HepG2 (cell line): ENCODE measurements around the gene TEX51.

ENCODE experiments used
- BHLHE40 ChIP-seq: IDR thresholded peaks from 2 replicates; pipeline ENCODE4 v1.6.1; 2011; ENCODE audit warnings: low read length, improper control_type of control experiment
- HNRNPK ChIP-seq: fragments of 200-400 bp; formaldehyde crosslinking; IDR thresholded peaks from 2 replicates; pipeline ENCODE4 v1.6.1; 2018; ENCODE audit warnings: low read length, low read depth, moderate library complexity, mild to moderate bottlenecking; ENCODE audit not compliant: poor library complexity, severe bottlenecking
- JUN ChIP-seq: sonication (generic); formaldehyde crosslinking; IDR thresholded peaks from 2 replicates; pipeline ENCODE4 v1.4.0; 2020; ENCODE audit warnings: mild to moderate bottlenecking, missing genetic modification reagents
- KDM1A ChIP-seq: IDR thresholded peaks from 2 replicates; pipeline ENCODE4 v1.6.1; 2016; ENCODE audit warnings: missing compliant biosample characterization
- NFE2L2 ChIP-seq: fragments of 150-350 bp; IDR thresholded peaks from 2 replicates; pipeline ENCODE4 v1.6.1; 2014; ENCODE audit warnings: low read length
- POLR2A ChIP-seq, 2 experiments: IDR thresholded peaks; 2 replicates each; pipeline ENCODE4 v1.6.1; 2011; ENCODE audit warnings: low read depth in 2 of 2, low read length in 2 of 2, mild to moderate bottlenecking in 1 of 2, moderate library complexity in 1 of 2; ENCODE audit not compliant: insufficient read depth in 1 of 2
- RELA ChIP-seq: sonication (generic); formaldehyde crosslinking; IDR thresholded peaks from 2 replicates; pipeline ENCODE4 v1.4.0; 2020; ENCODE audit warnings: missing genetic modification reagents
- TAF1 ChIP-seq: sonication (generic); formaldehyde crosslinking; IDR thresholded peaks from 2 replicates; pipeline ENCODE4 v1.4.0; 2020; ENCODE audit warnings: missing genetic modification reagents
- U2AF1 ChIP-seq: fragments of 200-400 bp; formaldehyde crosslinking; optimal IDR thresholded peaks from 2 replicates; pipeline ENCODE3; 2017; ENCODE audit warnings: mild to moderate bottlenecking, low read depth, low read length
- ZKSCAN1 ChIP-seq: fragments of 150-350 bp; IDR thresholded peaks from 2 replicates; pipeline ENCODE4 v1.6.1; 2014; ENCODE audit warnings: low read length
- ZMYM3 ChIP-seq: sonication (generic); formaldehyde crosslinking; IDR thresholded peaks from 2 replicates; pipeline ENCODE4 v1.5.1; 2020; ENCODE audit warnings: mild to moderate bottlenecking, missing genetic modification reagents
- ZNF263 ChIP-seq: sonication (generic); formaldehyde crosslinking; IDR thresholded peaks from 2 replicates; pipeline ENCODE4 v1.4.0; 2020; ENCODE audit warnings: missing genetic modification reagents
- ZNF501 ChIP-seq: sonication (generic); formaldehyde crosslinking; IDR thresholded peaks from 2 replicates; pipeline ENCODE4 v1.5.1; 2020; ENCODE audit warnings: mild to moderate bottlenecking, moderate library complexity, missing genetic modification reagents

- no peak for TF ChIP-seq U2AF1
- no peak for TF ChIP-seq ZKSCAN1
- TF ChIP-seq BHLHE40, result no peak
- no peak for TF ChIP-seq POLR2A (IDR thresholded peaks at IDR 0.05; ENCODE audit: insufficient read depth in 1 of 2, low read depth in 2 of 2, low read length in 2 of 2)
- no peak for TF ChIP-seq JUN (CRISPR knock-in tag)
- TF ChIP-seq ZMYM3 (CRISPR knock-in tag), result no peak
- no peak for TF ChIP-seq ZNF263 (CRISPR knock-in tag)
- no peak for TF ChIP-seq KDM1A (CRISPR knock-in tag)
- TF ChIP-seq RELA (CRISPR knock-in tag), result no peak
- no peak for TF ChIP-seq ZNF501 (CRISPR knock-in tag)
- no peak for TF ChIP-seq NFE2L2
- no peak for TF ChIP-seq HNRNPK
- TF ChIP-seq TAF1, result no peak
These were observed 32.4 kb downstream of the TEX51 start for GRCh38 chr2:126930970-126931590.
